ENCODE results near the gene TAS1R1.

- TF ChIP-seq, protein P1, sequence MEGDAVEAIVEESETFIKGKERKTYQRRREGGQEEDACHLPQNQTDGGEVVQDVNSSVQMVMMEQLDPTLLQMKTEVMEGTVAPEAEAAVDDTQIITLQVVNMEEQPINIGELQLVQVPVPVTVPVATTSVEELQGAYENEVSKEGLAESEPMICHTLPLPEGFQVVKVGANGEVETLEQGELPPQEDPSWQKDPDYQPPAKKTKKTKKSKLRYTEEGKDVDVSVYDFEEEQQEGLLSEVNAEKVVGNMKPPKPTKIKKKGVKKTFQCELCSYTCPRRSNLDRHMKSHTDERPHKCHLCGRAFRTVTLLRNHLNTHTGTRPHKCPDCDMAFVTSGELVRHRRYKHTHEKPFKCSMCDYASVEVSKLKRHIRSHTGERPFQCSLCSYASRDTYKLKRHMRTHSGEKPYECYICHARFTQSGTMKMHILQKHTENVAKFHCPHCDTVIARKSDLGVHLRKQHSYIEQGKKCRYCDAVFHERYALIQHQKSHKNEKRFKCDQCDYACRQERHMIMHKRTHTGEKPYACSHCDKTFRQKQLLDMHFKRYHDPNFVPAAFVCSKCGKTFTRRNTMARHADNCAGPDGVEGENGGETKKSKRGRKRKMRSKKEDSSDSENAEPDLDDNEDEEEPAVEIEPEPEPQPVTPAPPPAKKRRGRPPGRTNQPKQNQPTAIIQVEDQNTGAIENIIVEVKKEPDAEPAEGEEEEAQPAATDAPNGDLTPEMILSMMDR (IDR thresholded peaks at IDR 0.05), result no peak
- no peak for TF ChIP-seq POLR2A (IDR thresholded peaks at IDR 0.05)
Measured at GRCh38 chr1:6512245-6512907, 42.7 kb upstream of the TAS1R1 start.

Measured in right lobe of liver (tissue), 4 donors.